CMK (cell line): Measurements from ENCODE around the gene CMIP.

Source experiments
- DNase-seq: peaks from one replicate; pipeline ENCODE4 v3.0.0-alpha.2; 2010; ENCODE audit warnings: low read depth

Gene CMIP

DNA sequence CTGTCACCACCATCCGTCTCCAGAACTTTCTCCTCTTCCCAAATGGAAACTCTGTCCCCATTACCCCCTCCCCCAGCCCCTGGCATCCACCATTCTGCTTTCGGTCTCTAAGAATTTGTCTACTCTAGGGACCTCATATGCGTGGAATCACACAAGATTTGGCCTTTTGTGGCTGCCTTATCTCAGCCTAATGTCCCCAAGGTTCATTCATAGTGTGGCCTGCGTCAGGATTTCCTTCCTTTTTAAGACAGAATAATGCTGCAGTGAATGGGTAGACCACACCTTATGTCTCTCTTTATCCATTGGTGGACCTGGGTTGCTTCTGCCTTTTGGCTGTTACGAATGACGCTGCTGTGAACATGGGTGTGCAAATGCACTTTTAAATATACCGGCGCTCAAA, 194.7 kb downstream of the CMIP start:
- DNase-seq = no peak

DNA sequence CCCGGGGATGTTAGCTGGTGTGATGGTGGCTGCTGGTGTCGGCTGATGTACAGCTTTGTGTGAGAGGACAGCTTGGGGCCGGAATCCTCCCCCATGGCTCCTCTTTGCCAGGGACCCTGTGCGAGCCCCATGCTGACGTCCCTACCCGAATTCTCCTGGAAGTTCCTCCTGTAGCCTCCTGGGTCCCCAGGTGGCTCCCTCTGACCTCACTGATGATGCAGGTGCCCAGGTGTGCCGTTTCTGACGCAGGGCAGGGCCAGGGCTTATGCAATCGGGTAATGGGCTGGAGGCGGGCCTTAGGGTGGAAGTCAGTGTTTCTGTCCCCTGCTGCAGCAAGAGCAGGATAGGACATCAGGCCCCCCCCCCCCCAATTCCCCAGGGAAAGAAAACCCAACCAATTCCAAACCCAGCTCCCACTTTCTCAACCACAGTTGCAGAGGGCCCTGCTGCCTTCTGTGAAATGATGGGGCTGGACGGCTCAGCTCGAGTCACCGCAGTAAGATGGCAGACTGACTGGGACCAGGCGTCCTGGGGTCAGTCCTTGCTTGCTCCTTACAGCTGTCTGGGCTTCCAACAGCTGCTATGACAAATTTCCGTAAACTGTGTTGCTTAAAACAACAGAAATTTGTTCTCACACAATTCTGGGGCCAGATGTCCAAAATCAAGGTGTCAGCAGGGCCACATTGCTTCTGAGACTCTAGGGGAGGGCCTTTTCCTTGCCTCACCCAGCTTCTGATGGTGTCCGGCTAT, 195.5 kb downstream of the CMIP start:
- no peak for DNase-seq

GRCh38 chr16:81640681-81641070, 196.1 kb downstream of the CMIP start:
- no peak for DNase-seq

- DNase-seq = no peak
These were observed 196.9 kb downstream of the CMIP start for GRCh38 chr16:81641395-81642106.

DNA sequence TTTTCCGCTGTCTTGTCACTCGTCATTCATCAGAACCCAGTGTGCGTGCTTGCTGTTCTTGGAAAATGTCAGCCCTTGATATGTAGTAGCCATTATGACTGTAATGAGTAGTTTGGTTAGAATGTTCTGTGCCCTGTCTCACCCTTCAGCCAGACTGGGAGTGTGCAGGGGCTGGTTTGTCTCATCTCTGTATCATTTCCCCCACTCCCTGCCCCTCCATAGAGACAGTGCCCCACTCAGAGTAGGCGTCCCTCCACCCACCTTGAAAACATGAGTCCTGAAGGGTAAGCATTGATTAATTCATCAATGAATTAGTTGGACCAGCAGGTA, 197.5 kb downstream of the CMIP start:
- no peak for DNase-seq

GRCh38 chr16:81642943-81643342, 198.3 kb downstream of the CMIP start:
- DNase-seq = no peak

GRCh38 chr16:81645266-81645694, 200.7 kb downstream of the CMIP start:
- no peak for DNase-seq

DNA sequence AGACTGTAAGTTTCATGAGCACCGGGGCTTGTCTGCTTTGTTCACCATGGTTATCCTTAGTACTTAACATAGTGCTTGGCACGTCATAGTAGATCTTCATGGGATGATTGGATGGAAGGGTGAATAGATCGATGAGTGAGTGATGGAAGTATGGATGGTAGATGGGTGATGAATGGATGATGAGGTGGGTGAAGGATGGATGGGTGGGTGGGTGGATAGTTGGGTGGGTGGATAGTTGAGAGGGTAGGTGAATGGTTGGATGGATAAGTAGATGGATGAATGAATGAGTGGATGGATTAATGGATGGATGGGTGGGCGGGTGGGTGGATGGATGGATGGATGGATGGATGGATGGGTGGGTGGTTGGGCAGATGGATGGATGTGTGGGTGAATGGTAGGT, 201.3 kb downstream of the CMIP start:
- no peak for DNase-seq

- no peak for DNase-seq
These were observed 202.0 kb downstream of the CMIP start for GRCh38 chr16:81646561-81646960.

DNA sequence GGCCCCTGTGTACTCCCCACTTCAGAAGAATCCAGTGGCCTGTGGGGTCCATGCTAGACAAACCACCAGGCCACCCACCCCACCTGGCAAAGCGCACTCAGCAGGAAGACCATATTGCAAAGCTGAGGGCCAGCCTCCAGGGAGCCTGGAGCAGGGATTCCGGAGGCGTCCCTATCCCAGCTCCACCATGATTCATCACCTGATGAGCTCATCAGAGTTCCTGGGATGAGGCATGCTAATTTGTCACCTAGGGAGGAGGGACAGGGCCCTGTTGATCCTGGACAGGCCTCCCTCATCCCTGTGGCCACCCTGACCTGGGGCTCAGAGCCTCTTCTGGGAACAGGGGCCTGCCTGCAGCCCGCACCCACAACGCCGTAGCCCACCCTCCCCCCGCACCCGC, 202.9 kb downstream of the CMIP start:
- no peak for DNase-seq

DNA sequence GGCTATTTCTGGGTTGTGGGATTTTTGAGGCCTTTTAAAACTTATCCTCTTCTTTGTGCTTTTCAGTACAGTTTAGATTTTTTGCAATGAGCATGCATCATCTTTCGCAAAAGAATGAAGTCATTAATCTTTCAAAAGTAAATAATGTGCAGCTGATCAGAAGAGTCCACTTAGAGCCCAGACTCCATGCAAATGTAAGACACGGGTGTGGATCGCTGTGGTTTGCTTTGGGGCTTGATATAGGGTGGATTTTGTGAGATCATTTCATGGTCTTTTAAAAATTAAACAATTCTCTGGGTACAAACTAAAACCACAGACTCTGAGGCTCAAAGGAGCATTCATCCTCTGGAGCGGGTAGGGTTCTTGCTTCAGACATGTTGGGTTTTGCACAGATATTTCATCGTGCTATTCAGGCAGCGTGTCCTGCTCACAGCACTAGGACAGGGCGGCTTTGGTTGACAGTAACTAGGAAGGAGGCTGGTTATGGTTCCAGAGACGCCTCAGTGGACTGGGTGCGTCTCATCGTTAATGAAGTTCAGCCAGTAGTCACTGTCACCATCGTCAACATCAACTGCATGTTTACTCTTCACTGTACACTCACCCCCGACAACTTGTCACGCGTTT, 205.1 kb downstream of the CMIP start:
- DNase-seq = no peak

DNA sequence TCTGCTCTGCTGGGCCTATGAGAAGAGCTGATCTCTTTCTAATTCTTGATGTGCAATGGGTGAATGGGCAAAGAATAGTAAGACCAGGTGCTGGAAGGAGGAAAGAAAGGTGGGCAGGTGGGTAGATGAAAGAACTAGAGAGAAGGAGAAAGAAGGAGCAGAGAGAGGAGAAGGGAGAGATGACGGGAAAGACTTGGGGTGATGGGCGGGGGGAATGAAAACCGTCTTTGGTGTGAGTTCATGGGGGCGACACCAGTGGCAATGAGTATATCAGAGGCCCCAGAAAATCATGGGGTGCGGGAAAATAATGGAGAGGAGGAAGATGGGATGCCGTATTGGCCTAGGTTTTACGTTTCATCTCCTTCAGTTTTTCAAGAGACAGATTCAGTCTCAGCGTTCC, 205.7 kb downstream of the CMIP start:
- DNase-seq = no peak

DNA sequence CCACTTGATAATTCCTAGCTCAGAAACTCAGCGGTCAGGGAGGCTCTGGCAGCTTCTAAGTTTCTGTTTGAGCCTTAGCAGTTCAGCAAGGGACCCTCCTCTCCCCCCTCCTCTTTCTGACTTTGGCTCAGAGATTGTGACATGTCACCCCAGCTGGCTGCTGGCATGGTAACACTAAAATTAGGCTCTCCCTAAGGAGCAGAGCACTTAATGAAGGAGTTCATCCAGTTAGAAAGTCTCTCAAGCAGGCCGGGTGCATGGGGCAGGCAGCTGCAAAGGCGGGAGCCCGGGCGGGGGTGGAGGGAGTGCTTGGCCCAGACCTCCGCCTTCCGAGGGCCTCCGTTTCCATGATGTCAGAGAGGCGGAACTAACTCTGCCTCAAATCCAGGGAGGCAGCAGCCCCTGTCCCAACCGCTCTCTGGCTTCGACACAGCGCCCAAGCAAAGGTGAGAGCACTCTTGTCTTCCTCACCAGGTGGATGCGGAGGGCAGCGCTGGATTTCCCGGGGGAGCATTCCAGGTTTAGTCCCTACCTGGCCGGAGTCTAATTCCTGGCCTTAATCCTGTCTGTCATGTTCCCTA, 206.5 kb downstream of the CMIP start:
- no peak for DNase-seq

DNA sequence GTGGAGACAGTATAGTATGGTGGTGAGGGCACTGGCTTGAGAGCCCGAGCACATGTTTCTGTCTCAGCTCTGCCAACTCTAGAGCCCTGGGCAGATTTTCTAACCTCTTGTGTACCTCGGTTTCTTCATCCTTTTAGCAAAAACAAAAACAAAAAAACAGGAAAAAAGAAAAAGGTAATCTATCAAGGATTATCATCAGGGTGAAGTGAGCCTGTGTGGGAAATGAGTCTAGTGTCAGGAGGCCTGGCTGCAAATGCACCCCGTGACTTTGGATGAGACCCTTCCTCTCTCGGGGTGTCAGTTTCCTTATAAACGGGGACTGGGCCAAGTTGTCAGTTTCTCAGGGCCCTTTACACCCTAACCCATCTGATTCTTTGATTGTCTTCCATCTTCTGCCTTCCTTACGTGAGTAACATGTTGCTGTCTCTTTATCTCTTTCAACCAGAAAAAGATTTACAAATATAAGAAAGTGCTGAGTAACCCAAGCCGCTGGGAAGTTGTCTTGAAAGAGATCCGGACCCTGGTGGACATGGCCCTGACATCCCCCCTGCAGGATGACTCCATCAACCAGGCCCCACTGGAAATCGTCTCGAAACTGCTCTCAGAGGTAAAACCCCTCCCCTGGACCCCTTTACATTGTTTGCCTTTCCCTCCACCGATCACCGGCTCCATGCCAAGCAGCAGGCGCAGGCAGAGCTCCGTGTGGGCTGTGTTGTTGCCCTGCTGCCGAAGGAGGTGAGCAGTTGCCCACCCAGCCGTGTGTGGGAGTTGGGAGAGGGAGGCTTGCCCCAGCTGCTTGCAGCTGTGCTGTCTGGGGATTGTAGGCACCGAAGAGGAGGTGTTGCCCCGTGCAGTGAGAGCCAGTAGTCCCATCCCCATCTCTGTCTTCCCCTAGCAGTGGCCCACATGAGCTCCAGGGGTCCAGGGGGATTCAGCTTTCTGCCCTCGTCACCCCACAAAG, 207.4 kb downstream of the CMIP start:
- peak; percentile 62 for DNase-seq

- DNase-seq = no peak
These were observed 208.3 kb downstream of the CMIP start for GRCh38 chr16:81652798-81653505.

DNA sequence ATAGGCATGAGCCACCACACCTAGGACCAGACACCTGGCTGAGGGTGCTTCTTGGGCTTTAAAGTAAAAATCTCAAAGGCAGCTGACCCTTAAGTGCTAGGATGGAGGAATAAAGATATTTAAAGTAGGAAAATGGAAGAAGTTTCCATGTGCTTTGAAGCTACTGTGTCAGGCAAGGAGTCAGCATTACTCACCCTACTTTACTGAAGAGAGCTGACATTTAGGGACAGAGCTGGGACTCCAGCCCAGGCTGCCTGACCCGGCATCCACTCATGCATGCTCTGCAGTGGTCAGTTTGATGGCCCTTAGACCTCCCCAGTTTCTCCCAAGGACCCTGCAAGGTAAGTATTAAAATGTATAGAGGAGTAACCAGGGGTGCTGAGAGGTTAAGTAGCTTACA, 209.7 kb downstream of the CMIP start:
- DNase-seq = no peak

DNA sequence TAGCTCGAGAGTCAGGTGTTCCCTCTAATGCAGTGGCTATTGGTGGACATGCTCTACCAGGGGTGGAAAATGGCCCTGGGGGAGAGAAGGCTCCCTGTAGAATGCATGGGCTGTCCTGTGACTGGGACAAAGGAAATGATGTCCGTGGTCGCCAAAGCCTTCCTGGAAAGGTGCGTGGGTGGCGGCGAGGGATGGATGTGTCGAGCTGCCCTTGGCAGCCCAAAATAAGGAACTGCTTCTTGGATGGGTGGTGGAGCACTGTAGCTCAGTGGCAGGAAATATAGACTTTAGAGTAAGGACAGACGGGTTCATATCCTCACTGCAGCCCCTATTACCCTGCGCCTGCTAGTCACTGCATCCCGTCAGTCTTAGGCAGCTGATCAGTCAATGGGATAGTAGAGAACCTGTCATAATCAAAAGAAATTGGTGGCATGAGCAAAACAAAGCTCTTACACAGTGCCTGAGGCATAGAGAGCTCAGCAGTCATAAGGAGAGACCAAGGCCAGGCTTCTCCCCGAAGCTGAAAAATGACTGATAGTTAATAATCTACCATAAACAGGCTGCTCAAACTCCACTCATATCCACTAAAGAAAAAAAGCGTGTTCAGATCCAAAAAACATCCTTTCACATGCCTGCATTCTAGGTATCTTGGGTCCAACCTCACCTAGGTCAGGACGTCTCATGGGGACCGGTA, 211.0 kb downstream of the CMIP start:
- no peak for DNase-seq

GRCh38 chr16:81657224-81657623, 212.6 kb downstream of the CMIP start:
- no peak for DNase-seq

- no peak for DNase-seq
These were observed 213.2 kb downstream of the CMIP start for GRCh38 chr16:81657781-81658180.

DNA sequence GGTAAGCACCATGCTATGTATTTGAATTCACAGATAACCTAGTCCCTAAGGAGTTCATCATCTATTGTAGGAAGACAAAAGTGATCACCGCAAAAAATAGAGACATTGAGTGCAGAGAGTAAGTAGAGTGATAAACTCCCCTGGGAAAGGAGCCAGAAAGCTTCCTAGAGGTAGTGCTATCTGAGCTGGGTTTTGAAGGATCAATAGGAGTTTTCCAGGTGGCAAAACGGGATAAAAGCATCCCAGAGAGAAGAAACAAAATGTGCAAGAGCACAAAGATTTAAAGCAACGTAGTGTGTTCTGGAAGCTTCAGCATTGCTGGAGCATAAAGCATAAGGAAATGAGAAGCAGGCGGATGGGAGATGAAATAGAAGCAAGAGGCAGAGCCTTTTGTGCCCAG, 213.8 kb downstream of the CMIP start:
- DNase-seq = no peak

GRCh38 chr16:81659249-81659648, 214.6 kb downstream of the CMIP start:
- DNase-seq = no peak
